Psoas muscle (tissue), 8 donors: ENCODE measurements around the gene PRKN. TPM values are rescaled to one million over a fixed set of nuclear protein-coding genes. Genes with fewer than 3 reads are reported as not detected.
A peak's percentile ranks its signal among the peaks of the same experiment; 100 is the strongest.

ENCODE experiments used
- ATAC-seq, 4 donors: fragments of 200-7000 bp; cut with Tn5 transposase; one replicate each; pipeline ENCODE4 v1.9.1; 2020; ENCODE audit warnings: moderate library complexity in 3 of 4, mild to moderate bottlenecking in 2 of 4
- DNase-seq, 2 donors: peaks; one replicate each; pipeline ENCODE4 v3.0.0-alpha.2; 2020
- H3K27ac ChIP-seq: fragments of 200-600 bp; one replicate; pipeline ENCODE4 v1.8.0; 2022
- H3K27me3 ChIP-seq, 3 donors: fragments of 200-600 bp in 1 of 3; one replicate each; pipeline versions ENCODE4 v1.6.1 to v1.8.0; 2013 to 2022; ENCODE audit warnings: low read length in 2 of 3, mild to moderate bottlenecking in 2 of 3, moderate library complexity in 1 of 3; ENCODE audit not compliant: insufficient read depth in 3 of 3
- H3K36me3 ChIP-seq, 2 donors: fragments of 200-600 bp in 1 of 2; one replicate each; pipeline versions ENCODE4 v1.6.1 to v1.8.0; 2013 to 2022; ENCODE audit warnings: low read depth in 1 of 2, mild to moderate bottlenecking in 1 of 2, moderate library complexity in 1 of 2; ENCODE audit not compliant: insufficient read depth in 1 of 2
- H3K4me1 ChIP-seq: fragments of 200-600 bp; one replicate; pipeline ENCODE4 v1.8.0; 2022
- H3K4me3 ChIP-seq: fragments of 200-600 bp; one replicate; pipeline ENCODE4 v1.8.0; 2022; ENCODE audit warnings: mild to moderate bottlenecking
- H3K9me3 ChIP-seq: fragments of 200-600 bp; one replicate; pipeline ENCODE4 v1.8.0; 2022
- CTCF ChIP-seq: fragments of 200-600 bp; IDR thresholded peaks from one replicate; pipeline ENCODE4 v1.8.0; 2022; ENCODE audit warnings: antibody characterized with exemption
- WGBS, 3 donors: extraction: QIAGEN DNeasy Blood & Tissue Kit; methylation state at CpG; one replicate each; pipeline versions ENCODE4 v1.1.6 to v1.1.7; 2013; 5-methylcytosine and 5-hydroxymethylcytosine counted together
- intact Hi-C, 2 donors: fragments of 100-400 bp; cut with DNase I; formaldehyde crosslinking; loops; one replicate each; pipeline versions ENCODE4 v1.11.0 to v1.14.2; 2022
- polyA plus RNA-seq, 3 donors: library from polyadenylated mRNA; stranded (reverse); fragments of 200-250 nt; gene quantifications; one replicate each; pipeline ENCODE4 v1.2.3, GENCODE V29; 2013
- total RNA-seq, 4 donors: library from RNA; stranded (reverse); fragmentation: NEBNext Ultra II Directional in 2 of 4; extraction: Animal tissue kit (Norgen Biotek cat#: 25700) in 2 of 4; gene quantifications; one replicate each; pipeline versions ENCODE4 v1.2.1 to v1.2.4, GENCODE V29; 2021 to 2023
- donor health status: healthy with polysubstance abuse.
- donor health status: DM: no; HTN: no; CAD: no; lungs with moderate emphysema.
- donor health status: Bipolar disorder and iron deficiency.
- donor health status: healthy.
- donor health status: DM: yes; HTN: yes; CAD: no.
- donor health status: DM: no; HTN: no; CAD: no.
- donor health status: DM: no; HTN: no; CAD: no.
- donor health status: DM: yes; HTN: yes; CAD: no.

Gene PRKN
- total and polyA plus RNA-seq, 7 donors, result 1.5 to 19.5 (median 11.7) TPM

DNA sequence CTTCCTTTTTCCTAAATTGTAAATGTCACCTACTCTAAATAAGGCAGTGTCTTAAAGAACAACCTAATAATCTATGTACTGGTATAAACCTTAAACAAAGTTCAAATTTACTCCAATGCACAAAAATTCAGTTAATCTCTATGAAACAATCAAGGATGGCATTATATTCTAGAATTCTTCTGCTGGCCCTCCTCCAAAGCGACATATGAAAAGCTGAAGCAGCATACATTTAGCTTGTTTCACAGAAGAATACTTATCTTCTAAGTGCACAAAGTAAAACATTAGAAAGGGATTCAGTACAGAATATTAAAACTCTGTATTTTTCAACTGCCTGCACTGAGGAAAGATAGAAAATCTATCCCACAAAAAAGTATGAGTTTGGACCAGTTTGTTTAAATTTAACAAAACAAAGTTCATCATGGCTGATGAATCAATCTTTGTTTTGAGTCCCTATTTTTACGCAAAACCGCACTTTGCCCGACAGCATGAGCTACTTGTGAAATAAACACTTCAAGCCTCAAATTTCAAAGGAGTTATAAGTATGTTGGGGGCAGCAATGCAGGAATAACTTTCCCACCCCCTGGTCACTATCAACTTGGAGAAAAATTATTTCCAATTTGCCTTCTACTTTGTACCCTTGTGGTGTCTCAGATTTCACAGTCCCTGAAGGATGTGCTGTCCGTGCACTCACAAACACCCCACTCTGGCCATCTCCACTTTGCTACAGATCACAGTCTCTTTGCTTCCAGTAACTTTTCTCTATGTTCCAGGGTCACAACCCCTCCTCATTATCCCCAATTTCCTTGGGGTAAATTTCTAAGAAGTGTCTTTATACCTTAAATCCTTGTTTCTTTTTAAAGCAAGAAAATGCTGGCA, 238.2 kb downstream of the PRKN start:
- 84 to 97% (median 89%) methylated on average over 5 of the region's 5 CpGs for WGBS, 3 donors
- intact Hi-C loops, result no loop called here
- Histone ChIP-seq H3K4me3 (no peak overlapping the region), H3K36me3 (no peaks in the 10 kb centered on the region), H3K4me1 (peaks cover 3% of the 10 kb centered on the region), H3K27ac (no peak overlapping the region), H3K27me3 (no peaks in the 10 kb centered on the region), H3K9me3 (no peaks in the 10 kb centered on the region)
- DNase-seq (no peak), ATAC-seq (no peak)
- no peak for TF ChIP-seq CTCF

DNA sequence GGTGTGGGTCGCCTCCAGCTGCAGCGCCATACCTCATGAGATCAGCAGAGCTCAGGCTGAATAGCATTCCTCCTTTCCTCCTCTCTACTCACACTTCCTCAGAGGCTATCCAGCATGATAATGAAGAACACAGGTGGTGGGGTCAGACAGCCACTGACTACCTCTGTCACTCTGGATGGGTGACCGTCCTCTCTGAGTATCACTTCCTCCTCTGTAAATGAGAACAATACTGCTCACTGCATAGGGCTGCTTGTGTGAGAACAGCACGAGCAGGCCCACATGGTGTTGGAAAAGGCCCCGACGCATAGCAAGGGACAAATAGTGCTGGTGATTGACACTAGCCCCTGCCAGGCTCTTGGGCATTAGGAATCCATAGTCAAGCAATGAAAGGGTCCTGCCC, 239.1 kb downstream of the PRKN start:
- intact Hi-C loops, result no loop called here
- WGBS, 3 donors, result 89 to 97% (median 95%) methylated on average over 6 of the region's 6 CpGs

DNA sequence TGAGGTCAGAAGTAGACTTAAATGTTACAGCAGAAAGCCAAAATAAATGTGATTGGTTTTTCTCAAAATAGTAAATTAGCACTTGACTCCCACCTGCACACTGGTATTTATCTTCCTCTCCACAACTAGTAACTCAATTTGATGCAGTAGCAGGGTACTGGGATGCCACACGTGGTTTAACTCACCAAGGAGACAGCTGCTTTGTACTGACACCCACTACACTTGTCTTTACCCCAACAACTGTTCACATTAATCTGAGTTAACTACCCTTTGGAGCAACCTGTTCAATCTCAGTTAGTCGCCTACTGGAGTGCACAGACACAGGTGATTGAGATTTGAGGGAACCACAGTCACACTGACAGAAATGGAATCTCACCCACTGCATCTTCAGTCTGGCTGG, 242.1 kb downstream of the PRKN start:
- Histone ChIP-seq H3K27me3 (no peaks in the 10 kb centered on the region), H3K4me3 (peak overlapping the region; percentile 35), H3K27ac (no peak overlapping the region), H3K36me3 (no peaks in the 10 kb centered on the region), H3K9me3 (no peaks in the 10 kb centered on the region), H3K4me1 (peaks cover 3% of the 10 kb centered on the region)
- intact Hi-C loops, result no loop called here
- 26 to 40% (median 38%) methylated on average over 2 of the region's 2 CpGs for WGBS, 3 donors
- DNase-seq (no peak), ATAC-seq (no peak)
- no peak for TF ChIP-seq CTCF

More for the DNA sequence above, 239.1 kb downstream of the PRKN start:
- H3K4me1 ChIP-seq, result peaks cover 3% of the 10 kb centered on the region
- ATAC-seq (no peak), DNase-seq (no peak)
- H3K27ac ChIP-seq, result no peak overlapping the region
- no peaks in the 10 kb centered on the region for H3K9me3 ChIP-seq
- no peaks in the 10 kb centered on the region for H3K27me3 ChIP-seq
- TF ChIP-seq CTCF, result no peak
- H3K4me3 ChIP-seq, result no peak overlapping the region
- H3K36me3 ChIP-seq, result no peaks in the 10 kb centered on the region

- DNase-seq, result no peak
- Histone ChIP-seq H3K4me3 (no peak overlapping the region), H3K4me1 (peaks cover 3% of the 10 kb centered on the region), H3K9me3 (no peaks in the 10 kb centered on the region), H3K27me3 (no peaks in the 10 kb centered on the region), H3K36me3 (no peaks in the 10 kb centered on the region), H3K27ac (no peak overlapping the region)
- intact Hi-C loops, result no loop called here
- ATAC-seq, result no peak
- TF ChIP-seq CTCF, result no peak
Measured at GRCh38 chr6:162481938-162482337, 245.6 kb downstream of the PRKN start.

- intact Hi-C loops, result no loop called here
- WGBS, 3 donors, result 87 to 89% (median 88%) methylated on average over 2 of the region's 2 CpGs
Measured at GRCh38 chr6:162481320-162481719, 246.2 kb downstream of the PRKN start.

More at GRCh38 chr6:162481320-162481719, 246.2 kb downstream of the PRKN start:
- ATAC-seq (no peak), DNase-seq (no peak)
- no peaks in the 10 kb centered on the region for H3K27me3 ChIP-seq
- H3K27ac ChIP-seq, result no peak overlapping the region
- no peak overlapping the region for H3K4me3 ChIP-seq
- TF ChIP-seq CTCF, result no peak
- no peaks in the 10 kb centered on the region for H3K36me3 ChIP-seq
- H3K9me3 ChIP-seq, result no peaks in the 10 kb centered on the region
- H3K4me1 ChIP-seq, result peaks cover 2% of the 10 kb centered on the region
